ENCODE results near the gene WDR5B.

- TF ChIP-seq EZH2 (IDR thresholded peaks at IDR 0.05; ENCODE audit: low read length), result no peak
- TF ChIP-seq, protein P1, sequence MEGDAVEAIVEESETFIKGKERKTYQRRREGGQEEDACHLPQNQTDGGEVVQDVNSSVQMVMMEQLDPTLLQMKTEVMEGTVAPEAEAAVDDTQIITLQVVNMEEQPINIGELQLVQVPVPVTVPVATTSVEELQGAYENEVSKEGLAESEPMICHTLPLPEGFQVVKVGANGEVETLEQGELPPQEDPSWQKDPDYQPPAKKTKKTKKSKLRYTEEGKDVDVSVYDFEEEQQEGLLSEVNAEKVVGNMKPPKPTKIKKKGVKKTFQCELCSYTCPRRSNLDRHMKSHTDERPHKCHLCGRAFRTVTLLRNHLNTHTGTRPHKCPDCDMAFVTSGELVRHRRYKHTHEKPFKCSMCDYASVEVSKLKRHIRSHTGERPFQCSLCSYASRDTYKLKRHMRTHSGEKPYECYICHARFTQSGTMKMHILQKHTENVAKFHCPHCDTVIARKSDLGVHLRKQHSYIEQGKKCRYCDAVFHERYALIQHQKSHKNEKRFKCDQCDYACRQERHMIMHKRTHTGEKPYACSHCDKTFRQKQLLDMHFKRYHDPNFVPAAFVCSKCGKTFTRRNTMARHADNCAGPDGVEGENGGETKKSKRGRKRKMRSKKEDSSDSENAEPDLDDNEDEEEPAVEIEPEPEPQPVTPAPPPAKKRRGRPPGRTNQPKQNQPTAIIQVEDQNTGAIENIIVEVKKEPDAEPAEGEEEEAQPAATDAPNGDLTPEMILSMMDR (optimal IDR thresholded peaks at IDR 0.05 in 1 of 3, IDR thresholded peaks at IDR 0.05 in 1 of 3, conservative IDR thresholded peaks at IDR 0.05 in 1 of 3; ENCODE audit: extremely low read depth in 1 of 3, insufficient read depth in 2 of 3, low read length in 3 of 3), result no peak
These were observed 41.8 kb upstream of the WDR5B start for GRCh38 chr3:122457706-122458105.
